SKM-1 treated with dmso at 0.1 percent for 144 hours (cell line): ENCODE results near the gene ITIH1.

Experiments used
- DNase-seq: peaks from one replicate; lab custom pipeline; 2025; ENCODE audit not compliant: unreplicated experiment; lab: John Stamatoyannopoulos, UW

ITIH1 gene

DNA sequence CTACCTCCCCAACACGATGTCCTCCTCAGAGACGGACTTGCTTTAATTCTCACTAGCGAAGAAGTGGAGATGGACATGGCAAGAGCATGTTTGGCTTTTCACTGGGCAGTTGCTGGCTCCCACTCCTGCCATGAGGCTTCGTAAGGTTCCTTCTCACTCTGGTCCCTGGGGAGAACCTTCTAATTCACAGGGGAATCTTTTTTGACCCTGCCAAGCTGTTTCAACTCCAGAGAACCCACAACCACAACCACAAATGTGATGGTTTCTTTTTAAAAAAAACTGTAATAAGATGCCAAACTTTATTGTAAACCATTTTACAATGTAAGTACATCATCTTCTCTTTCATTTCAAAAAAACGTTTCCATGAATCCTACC is 59.1 kb downstream of the ITIH1 start:
- no peak for DNase-seq

DNA sequence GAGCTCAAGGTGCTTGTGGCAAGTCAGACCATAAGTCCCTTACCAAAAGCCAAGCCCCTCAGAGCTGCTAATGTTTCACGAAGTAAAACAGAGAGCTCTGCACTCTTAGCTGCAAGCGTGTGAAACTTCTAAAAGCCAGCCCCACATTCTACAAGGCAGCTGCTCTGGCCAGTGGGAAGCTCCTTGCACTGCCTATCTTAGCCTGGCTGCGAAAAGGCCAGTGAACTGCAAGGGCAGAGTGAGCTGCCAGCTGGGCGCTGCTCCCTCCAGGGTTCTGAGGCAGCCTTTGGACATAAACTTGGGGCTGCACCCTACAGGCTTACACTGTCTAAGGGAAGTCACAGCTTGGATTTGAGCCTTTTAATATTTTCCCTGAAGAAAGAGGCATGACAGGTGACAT is 59.6 kb downstream of the ITIH1 start:
- DNase-seq: no peak

DNA sequence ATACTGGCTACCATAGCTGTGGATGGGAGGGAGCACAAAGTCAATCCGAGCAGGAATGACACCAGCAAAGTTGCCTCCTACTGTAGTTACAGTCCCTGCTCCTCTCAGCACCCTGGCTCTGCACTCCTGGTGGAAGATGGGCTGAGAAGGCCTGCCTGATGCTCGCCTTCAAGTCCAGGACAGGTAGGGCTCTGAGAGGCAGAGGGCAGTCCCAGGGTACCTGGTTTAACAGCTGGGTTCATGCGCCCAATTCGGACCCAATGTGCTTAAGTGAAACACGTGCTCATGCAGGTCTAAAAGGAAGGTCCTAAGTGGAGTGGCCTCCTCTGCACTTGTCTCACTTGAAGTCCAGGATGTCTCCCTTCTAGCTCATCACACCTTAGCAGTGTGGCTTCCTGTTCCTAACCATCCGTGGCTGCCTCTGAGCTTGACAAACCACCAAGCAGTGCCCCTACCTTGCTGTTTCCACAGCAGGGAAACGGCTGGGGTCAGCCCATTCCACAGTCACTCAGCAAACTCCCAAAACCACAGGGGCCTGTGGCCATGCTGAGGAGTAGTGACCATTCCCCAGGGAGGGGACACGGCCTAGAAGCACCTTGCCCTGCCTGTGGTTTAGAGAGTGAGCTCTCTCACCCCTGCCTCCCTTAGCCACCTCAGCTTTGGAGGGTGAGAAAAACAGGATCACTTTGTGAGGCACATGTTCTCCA is 61.3 kb downstream of the ITIH1 start:
- no peak for DNase-seq

DNA sequence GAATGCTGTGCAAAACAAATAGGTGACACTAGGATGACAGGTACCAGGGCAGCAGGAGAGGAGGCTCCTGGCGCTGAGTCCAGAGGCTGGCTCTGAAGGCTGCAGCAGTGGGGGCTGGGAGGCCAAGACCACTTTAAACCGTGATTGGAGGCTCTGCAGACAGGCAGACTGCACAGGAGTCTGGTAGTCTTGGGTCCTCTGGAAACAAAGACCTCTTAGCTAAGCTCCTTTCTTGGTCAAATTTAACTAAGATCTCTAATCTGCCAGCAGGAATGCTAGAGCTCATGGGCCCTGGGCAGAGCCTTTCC is 61.8 kb downstream of the ITIH1 start:
- no peak for DNase-seq

DNA sequence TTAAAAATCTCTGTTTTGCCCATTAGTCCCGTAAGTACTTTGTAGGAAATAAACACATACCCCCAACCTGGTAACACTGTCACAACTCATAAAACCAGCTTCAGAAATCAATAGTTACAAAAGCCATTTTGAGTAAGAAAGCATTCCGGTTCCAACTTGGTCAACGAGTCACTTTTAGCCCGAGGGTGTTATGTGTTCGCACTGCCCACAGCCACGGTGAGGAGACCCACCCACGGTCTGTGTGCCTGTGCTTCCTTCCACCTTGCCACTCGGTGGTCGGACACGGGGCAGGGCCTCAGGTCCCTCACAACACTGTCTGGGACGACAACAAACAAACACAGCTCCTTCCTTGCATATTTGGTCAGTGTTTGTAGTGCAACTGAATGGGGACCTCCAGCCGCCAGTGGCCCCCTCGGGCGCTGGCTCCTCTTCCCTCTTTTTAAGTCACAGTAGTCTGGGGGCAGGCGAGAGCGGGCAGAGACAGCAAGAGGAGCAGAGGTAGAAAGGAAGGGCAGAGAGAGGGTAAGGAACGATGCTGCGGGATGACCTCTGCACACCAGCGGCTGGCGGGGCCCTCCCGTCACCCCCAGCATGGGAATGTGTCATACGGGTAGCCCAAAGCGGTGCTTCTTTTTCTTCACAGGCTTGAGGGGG is 62.6 kb downstream of the ITIH1 start:
- no peak for DNase-seq

DNA sequence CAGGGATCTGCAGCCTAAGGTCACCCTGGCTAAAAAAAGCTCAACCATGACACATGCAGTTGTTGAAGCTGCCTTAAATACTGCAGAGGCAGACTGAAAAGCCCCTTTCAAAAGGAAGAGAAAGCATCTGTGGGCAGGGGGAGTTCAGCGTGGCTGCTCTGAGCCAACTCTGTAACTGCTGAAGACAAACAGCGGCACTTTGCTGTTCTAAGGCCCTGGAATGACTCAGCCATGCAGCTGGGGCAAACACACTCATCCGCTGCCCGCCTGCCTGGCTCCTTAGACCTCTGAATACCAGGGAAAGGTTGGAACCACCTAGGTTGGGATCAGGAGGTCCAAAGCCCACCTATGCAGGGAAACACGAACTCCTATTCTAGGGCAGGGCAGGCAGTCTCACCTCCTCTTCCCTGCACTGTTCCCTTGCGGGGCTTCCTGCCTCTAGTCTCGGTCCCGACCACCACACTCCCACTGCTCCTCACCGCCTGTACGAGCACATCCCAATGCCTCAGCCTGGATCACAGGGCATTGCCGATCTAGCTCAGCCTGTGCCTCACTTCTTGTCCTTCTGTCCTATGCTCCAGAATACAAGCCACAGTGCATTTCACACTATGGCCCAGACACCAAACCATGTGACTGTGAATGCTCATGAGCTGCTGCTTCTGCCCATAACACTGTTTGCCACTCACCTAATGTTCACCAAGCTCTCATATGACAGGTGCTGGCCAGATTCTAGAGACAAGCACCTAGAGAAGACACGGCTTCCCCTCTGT is 64.0 kb downstream of the ITIH1 start:
- no peak for DNase-seq
